ENCODE measurements around the gene FLRT2. TPM values are rescaled to one million over a fixed set of nuclear protein-coding genes. Genes with fewer than 3 reads are reported as not detected.

FLRT2 gene
- polyA plus RNA-seq, 2 of the 4 experiments (the other 2 are of a cell fraction) = 6.8 to 7.5 TPM

GRCh38 chr14:85587151-85587711, 57.3 kb downstream of the FLRT2 start:
- no peaks in the 10 kb centered on the region; the same call in 2 of the 3 replicates for H3K9me3 ChIP-seq
- H3K4me1 ChIP-seq = 0 out of 3 replicates have a peak, but pooled peaks cover 5% of the 10 kb centered on the region
- ATAC-seq (peak in 1 of 2 experiments; percentile 59; a peak in 3 of 6 replicates), DNase-seq (ENCODE audit: low read depth in 1 of 2, low spot score in 1 of 2) (peak in 1 of 2 experiments; percentile 46), FAIRE-seq (no peak)
- 74% methylated on average over 6 of the region's 6 CpGs for WGBS (ENCODE audit: missing lambda C conversion rate)
- ChIA-PET CTCF (interaction anchor here (0.6 to 1.8 kb wide), 5 partner anchors 10 to 390 kb away, joined by 3 to 12 read pairs (median 4); no protein-coding TSS in a partner anchor), POLR2A (interaction anchor here (0.8 kb wide), 1 partner anchor 14 kb away, joined by 5 read pairs; no protein-coding TSS in a partner anchor)
- no peak for TF ChIP-seq JUNB (IDR thresholded peaks at IDR 0.05)
- TF ChIP-seq FOXS1 (CRISPR knock-in tag; IDR thresholded peaks at IDR 0.05) = no peak
- peak; percentile 56 for TF ChIP-seq MAFK (IDR thresholded peaks at IDR 0.05; ENCODE audit: partially characterized antibody)
- TF ChIP-seq NFE2L2 (conservative IDR thresholded peaks at IDR 0.05; ENCODE audit: low read length) = 0 out of 2 replicates have a peak, but pooled peaks have one; percentile 2
- TF ChIP-seq BCL3 (IDR thresholded peaks at IDR 0.05) = no peak
- no peak overlapping the region for H3K4me2 ChIP-seq
- H3K4me3 ChIP-seq = no peak overlapping the region
- H3K27ac ChIP-seq = peak overlapping the region in 1 of 2 experiments; percentile 59; a peak in 3 of 6 replicates

GRCh38 chr14:85590784-85591183, 60.8 kb downstream of the FLRT2 start:
- POLR2A ChIA-PET = no interaction called here
- H3K4me1 ChIP-seq = 0 out of 3 replicates have a peak, but pooled peaks cover 5% of the 10 kb centered on the region
- DNase-seq (ENCODE audit: low read depth in 1 of 2, low spot score in 1 of 2) (no peak), ATAC-seq (no peak), FAIRE-seq (no peak)
- no peak overlapping the region for H3K4me3 ChIP-seq
- H3K9me3 ChIP-seq = no peaks in the 10 kb centered on the region; the same call in 2 of the 3 replicates
- CTCF ChIA-PET = interaction anchor here (1.5 kb wide), 1 partner anchor 21 kb away, joined by 3 read pairs; no protein-coding TSS in a partner anchor
- no peak overlapping the region for H3K27ac ChIP-seq
- H3K4me2 ChIP-seq = no peak overlapping the region
- TF ChIP-seq ZNF302 (CRISPR knock-in tag; IDR thresholded peaks at IDR 0.05) (no peak), REST (IDR thresholded peaks at IDR 0.05) (no peak), RCOR1 (IDR thresholded peaks at IDR 0.05; ENCODE audit: low read depth, low read length) (no peak), SREBF2 (IDR thresholded peaks at IDR 0.05) (no peak), NFE2L2 (conservative IDR thresholded peaks at IDR 0.05; ENCODE audit: low read length) (no peak), JUN (IDR thresholded peaks at IDR 0.05) (no peak), RFX5 (IDR thresholded peaks at IDR 0.05) (no peak), ESRRA (IDR thresholded peaks at IDR 0.05; ENCODE audit: borderline replicate concordance, low read length) (no peak), HDAC2 (IDR thresholded peaks at IDR 0.05) (no peak), BHLHE40 (IDR thresholded peaks at IDR 0.05; ENCODE audit: low read depth, low read length) (no peak), ATOH8 (CRISPR knock-in tag; IDR thresholded peaks at IDR 0.05; ENCODE audit: low read depth) (no peak)
- TF ChIP-seq, protein P1, sequence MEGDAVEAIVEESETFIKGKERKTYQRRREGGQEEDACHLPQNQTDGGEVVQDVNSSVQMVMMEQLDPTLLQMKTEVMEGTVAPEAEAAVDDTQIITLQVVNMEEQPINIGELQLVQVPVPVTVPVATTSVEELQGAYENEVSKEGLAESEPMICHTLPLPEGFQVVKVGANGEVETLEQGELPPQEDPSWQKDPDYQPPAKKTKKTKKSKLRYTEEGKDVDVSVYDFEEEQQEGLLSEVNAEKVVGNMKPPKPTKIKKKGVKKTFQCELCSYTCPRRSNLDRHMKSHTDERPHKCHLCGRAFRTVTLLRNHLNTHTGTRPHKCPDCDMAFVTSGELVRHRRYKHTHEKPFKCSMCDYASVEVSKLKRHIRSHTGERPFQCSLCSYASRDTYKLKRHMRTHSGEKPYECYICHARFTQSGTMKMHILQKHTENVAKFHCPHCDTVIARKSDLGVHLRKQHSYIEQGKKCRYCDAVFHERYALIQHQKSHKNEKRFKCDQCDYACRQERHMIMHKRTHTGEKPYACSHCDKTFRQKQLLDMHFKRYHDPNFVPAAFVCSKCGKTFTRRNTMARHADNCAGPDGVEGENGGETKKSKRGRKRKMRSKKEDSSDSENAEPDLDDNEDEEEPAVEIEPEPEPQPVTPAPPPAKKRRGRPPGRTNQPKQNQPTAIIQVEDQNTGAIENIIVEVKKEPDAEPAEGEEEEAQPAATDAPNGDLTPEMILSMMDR (IDR thresholded peaks at IDR 0.05) = no peak
